ENCODE measurements around the gene SLC25A38. TPM values are rescaled to one million over a fixed set of nuclear protein-coding genes. Genes with fewer than 3 reads are reported as not detected.

The SLC25A38 gene
- total RNA-seq, 1 donor from 2014 or later: 27.9 TPM

- no peak for DNase-seq (ENCODE audit: extremely low spot score, unreplicated experiment)
- H3K4me1 Mint-ChIP-seq (ENCODE audit: unreplicated experiment): peaks cover 7% of the 10 kb centered on the region
- H3K36me3 Mint-ChIP-seq (ENCODE audit: unreplicated experiment): no peaks in the 10 kb centered on the region
- no peaks in the 10 kb centered on the region for H3K27me3 Mint-ChIP-seq (ENCODE audit: unreplicated experiment)
- no peaks in the 10 kb centered on the region for H3K9me3 Mint-ChIP-seq (ENCODE audit: unreplicated experiment)
- H3K4me3 Mint-ChIP-seq (ENCODE audit: unreplicated experiment): no peak overlapping the region
- TF ChIP-seq CTCF (IDR thresholded peaks at IDR 0.05): no peak
- H3K27ac Mint-ChIP-seq (ENCODE audit: unreplicated experiment): no peak overlapping the region
These were observed 45.6 kb downstream of the SLC25A38 start for GRCh38 chr3:39428745-39429201.

- no peak overlapping the region for H3K4me3 Mint-ChIP-seq (ENCODE audit: unreplicated experiment)
- no peaks in the 10 kb centered on the region for H3K36me3 Mint-ChIP-seq (ENCODE audit: unreplicated experiment)
- no peak overlapping the region for H3K27ac Mint-ChIP-seq (ENCODE audit: unreplicated experiment)
- no peak for DNase-seq (ENCODE audit: extremely low spot score, unreplicated experiment)
- no peaks in the 10 kb centered on the region for H3K27me3 Mint-ChIP-seq (ENCODE audit: unreplicated experiment)
- no peak for TF ChIP-seq CTCF (IDR thresholded peaks at IDR 0.05)
- no peaks in the 10 kb centered on the region for H3K9me3 Mint-ChIP-seq (ENCODE audit: unreplicated experiment)
- peaks cover 9% of the 10 kb centered on the region for H3K4me1 Mint-ChIP-seq (ENCODE audit: unreplicated experiment)
These were observed 46.3 kb downstream of the SLC25A38 start for GRCh38 chr3:39429466-39429865.

- no peak overlapping the region for H3K27ac Mint-ChIP-seq (ENCODE audit: unreplicated experiment)
- H3K4me3 Mint-ChIP-seq (ENCODE audit: unreplicated experiment): no peak overlapping the region
- no peak for TF ChIP-seq CTCF (IDR thresholded peaks at IDR 0.05)
- H3K27me3 Mint-ChIP-seq (ENCODE audit: unreplicated experiment): no peaks in the 10 kb centered on the region
- DNase-seq (ENCODE audit: extremely low spot score, unreplicated experiment): no peak
- no peaks in the 10 kb centered on the region for H3K36me3 Mint-ChIP-seq (ENCODE audit: unreplicated experiment)
- H3K9me3 Mint-ChIP-seq (ENCODE audit: unreplicated experiment): no peaks in the 10 kb centered on the region
- peaks cover 9% of the 10 kb centered on the region for H3K4me1 Mint-ChIP-seq (ENCODE audit: unreplicated experiment)
These were observed 49.2 kb downstream of the SLC25A38 start for GRCh38 chr3:39432342-39432741.

- Mint-ChIP-seq H3K27ac (ENCODE audit: unreplicated experiment) (peak overlapping the region; percentile 52), H3K27me3 (ENCODE audit: unreplicated experiment) (peaks cover 3% of the 10 kb centered on the region), H3K9me3 (ENCODE audit: unreplicated experiment) (no peaks in the 10 kb centered on the region), H3K4me1 (ENCODE audit: unreplicated experiment) (peaks cover 9% of the 10 kb centered on the region), H3K36me3 (ENCODE audit: unreplicated experiment) (no peaks in the 10 kb centered on the region), H3K4me3 (ENCODE audit: unreplicated experiment) (no peak overlapping the region)
- no peak for DNase-seq (ENCODE audit: extremely low spot score, unreplicated experiment)
- TF ChIP-seq CTCF (IDR thresholded peaks at IDR 0.05): no peak
These were observed 50.5 kb downstream of the SLC25A38 start for GRCh38 chr3:39433642-39434041.

GRCh38 chr3:39434574-39434973, 51.4 kb downstream of the SLC25A38 start:
- TF ChIP-seq CTCF (IDR thresholded peaks at IDR 0.05): no peak
- peaks cover 3% of the 10 kb centered on the region for H3K27me3 Mint-ChIP-seq (ENCODE audit: unreplicated experiment)
- no peaks in the 10 kb centered on the region for H3K36me3 Mint-ChIP-seq (ENCODE audit: unreplicated experiment)
- no peak overlapping the region for H3K27ac Mint-ChIP-seq (ENCODE audit: unreplicated experiment)
- no peak for DNase-seq (ENCODE audit: extremely low spot score, unreplicated experiment)
- H3K9me3 Mint-ChIP-seq (ENCODE audit: unreplicated experiment): no peaks in the 10 kb centered on the region
- peaks cover 9% of the 10 kb centered on the region for H3K4me1 Mint-ChIP-seq (ENCODE audit: unreplicated experiment)
- H3K4me3 Mint-ChIP-seq (ENCODE audit: unreplicated experiment): no peak overlapping the region
